Mononuclear cell (primary cell): ENCODE measurements around the gene KISS1R. TPM values are rescaled to one million over a fixed set of nuclear protein-coding genes. Genes with fewer than 3 reads are reported as not detected.
"Not testable (repeated sequence)": the region's sequence is repeated elsewhere in the genome, so short reads cannot be mapped to it uniquely, and the experiment has no call there.

ENCODE experiments used
- H3K27me3 ChIP-seq: 2 replicates; pipeline ENCODE4 v1.6.0; 2011; ENCODE audit warnings: low read length, control low read depth; ENCODE audit not compliant: insufficient read depth
- H3K4me1 ChIP-seq: 2 replicates; pipeline ENCODE4 v1.5.1; 2011; ENCODE audit warnings: mild to moderate bottlenecking, low read length, control low read depth; ENCODE audit not compliant: insufficient read depth
- H3K4me3 ChIP-seq: 2 replicates; pipeline ENCODE4 v1.5.1; 2011; ENCODE audit warnings: mild to moderate bottlenecking, low read length, moderate library complexity
- H3K9me3 ChIP-seq: 2 replicates; pipeline ENCODE4 v1.5.1; 2011; ENCODE audit warnings: low read depth, mild to moderate bottlenecking, control low read depth, low read length
- total RNA-seq: library from RNA; depleted of rRNA; stranded (reverse); fragments of >200 nt; gene quantifications from one replicate; pipeline ENCODE4 v1.2.3, GENCODE V29; 2012

Gene KISS1R
- total RNA-seq, 1 donor, result 0.10 TPM

- H3K9me3 ChIP-seq, H3K4me1 ChIP-seq: not testable (repeated sequence)
These were observed 39.0 kb upstream of the KISS1R start for GRCh38 chr19:877992-878660.

DNA sequence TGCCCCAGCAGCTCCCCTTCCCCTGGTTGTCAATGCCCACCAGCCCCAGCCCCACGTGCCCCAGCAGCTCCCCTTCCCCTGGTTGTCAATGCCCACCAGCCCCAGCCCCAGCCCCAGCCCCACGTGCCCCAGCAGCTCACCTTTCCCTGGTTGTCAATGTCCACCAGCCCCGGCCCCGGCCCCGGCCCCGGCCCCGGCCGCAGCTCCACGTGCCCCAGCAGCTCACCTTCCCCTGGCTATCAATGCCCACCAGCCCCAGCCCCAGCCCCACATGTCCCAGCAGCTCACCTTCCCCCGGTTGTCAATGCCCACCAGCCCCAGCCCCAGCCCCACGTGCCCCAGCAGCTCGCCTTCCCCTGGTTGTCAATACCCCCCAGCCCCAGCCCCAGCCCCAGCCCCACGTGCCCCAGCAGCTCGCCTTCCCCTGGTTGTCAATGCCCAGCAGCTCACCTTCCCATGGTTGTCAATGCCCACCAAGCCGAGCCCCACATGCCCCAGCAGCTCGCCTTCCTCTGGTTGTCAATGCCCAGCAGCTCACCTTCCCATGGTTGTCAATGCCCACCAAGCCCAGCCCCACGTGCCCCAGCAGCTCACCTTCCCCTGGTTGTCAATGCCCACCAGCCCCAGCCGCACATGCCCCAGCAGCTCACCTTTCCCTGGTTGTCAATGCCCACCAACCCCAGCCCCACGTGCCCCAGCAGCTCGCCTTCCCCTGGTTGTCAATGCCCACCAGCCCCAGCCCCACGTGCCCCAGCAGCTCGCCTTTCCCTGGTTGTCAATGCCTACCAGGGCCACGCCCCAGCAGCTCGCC, 38.2 kb upstream of the KISS1R start:
- H3K4me1 ChIP-seq, H3K4me3 ChIP-seq, H3K9me3 ChIP-seq, H3K27me3 ChIP-seq: not testable (repeated sequence)

More at GRCh38 chr19:877992-878660, 39.0 kb upstream of the KISS1R start:
- not testable (repeated sequence) for H3K4me3 ChIP-seq, H3K27me3 ChIP-seq

DNA sequence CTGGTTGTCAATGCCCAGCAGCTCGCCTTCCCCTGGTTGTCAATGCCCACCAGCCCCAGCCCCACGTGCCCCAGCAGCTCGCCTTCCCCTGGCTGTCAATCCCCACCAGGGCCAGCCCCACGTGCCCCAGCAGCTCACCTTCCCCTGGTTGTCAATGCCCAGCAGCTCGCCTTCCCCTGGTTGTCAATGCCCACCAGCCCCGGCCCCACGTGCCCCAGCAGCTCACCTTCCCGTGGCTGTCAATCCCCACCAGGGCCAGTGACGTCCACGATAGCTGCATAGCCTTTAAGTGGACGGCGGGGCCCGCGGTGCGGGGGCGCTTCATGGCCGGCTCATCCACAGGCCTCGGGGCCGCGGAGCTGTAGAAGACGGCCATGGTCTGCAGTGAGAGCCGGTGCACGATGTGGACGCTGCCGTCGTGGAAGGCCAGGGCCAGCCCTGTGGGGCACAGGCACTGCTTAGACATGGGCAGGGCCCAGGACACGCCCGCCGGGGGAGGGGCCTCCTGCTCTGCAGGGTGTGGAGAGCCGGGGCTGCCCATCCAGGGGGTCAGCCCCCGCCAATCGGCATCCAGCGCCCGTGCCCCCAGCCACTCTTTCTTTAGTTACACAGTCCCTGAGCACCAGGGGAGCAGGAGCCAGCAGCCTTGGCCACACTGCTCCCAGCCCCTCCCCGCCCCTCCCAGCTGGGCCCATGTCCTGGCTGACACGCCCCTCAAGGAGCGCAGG, 37.3 kb upstream of the KISS1R start:
- Histone ChIP-seq H3K9me3 (no peaks in the 10 kb centered on the region), H3K4me3 (no peak overlapping the region), H3K27me3 (no peaks in the 10 kb centered on the region), H3K4me1 (no peaks in the 10 kb centered on the region)

- Histone ChIP-seq H3K27me3 (no peaks in the 10 kb centered on the region), H3K4me1 (no peaks in the 10 kb centered on the region), H3K4me3 (no peak overlapping the region), H3K9me3 (no peaks in the 10 kb centered on the region)
These were observed 35.6 kb upstream of the KISS1R start for GRCh38 chr19:881385-882071.

- H3K27me3 ChIP-seq, result no peaks in the 10 kb centered on the region
- H3K9me3 ChIP-seq, result no peaks in the 10 kb centered on the region
- H3K4me1 ChIP-seq, result no peaks in the 10 kb centered on the region
These were observed 34.1 kb upstream of the KISS1R start for GRCh38 chr19:882871-883497.

DNA sequence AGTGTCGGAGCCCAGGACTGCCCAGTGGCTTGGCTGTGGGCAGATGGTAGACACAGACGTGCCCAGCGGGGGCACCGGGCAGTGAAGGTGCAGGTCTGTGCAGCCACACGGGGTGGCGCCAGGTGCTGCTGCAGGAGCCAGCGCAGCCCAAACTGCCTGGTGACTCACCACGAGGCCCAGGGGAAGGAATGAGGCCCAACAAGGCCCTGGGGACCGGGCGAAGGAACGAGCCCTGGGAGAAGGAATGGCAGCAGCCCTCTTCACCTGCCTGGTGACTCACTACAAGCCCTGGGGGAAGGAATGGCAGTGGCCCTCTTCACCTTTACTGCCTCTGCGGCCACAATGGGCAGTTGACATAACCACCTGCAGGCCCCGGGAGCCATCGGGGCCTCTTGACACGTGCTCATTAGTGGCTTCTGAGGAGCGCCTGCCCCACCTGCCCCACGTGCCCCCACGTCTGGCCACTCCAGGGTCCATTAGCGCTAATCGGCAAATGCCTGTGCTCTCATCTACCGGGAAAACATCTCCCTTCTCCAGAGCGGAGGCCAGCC, 33.4 kb upstream of the KISS1R start:
- no peak overlapping the region for H3K4me3 ChIP-seq
- no peaks in the 10 kb centered on the region for H3K9me3 ChIP-seq
- H3K4me1 ChIP-seq, result no peaks in the 10 kb centered on the region
- no peaks in the 10 kb centered on the region for H3K27me3 ChIP-seq

More at GRCh38 chr19:882871-883497, 34.1 kb upstream of the KISS1R start:
- H3K4me3 ChIP-seq, result no peak overlapping the region

GRCh38 chr19:884420-885211, 32.5 kb upstream of the KISS1R start:
- no peaks in the 10 kb centered on the region for H3K4me1 ChIP-seq
- H3K27me3 ChIP-seq, result no peaks in the 10 kb centered on the region
- H3K9me3 ChIP-seq, result no peaks in the 10 kb centered on the region

DNA sequence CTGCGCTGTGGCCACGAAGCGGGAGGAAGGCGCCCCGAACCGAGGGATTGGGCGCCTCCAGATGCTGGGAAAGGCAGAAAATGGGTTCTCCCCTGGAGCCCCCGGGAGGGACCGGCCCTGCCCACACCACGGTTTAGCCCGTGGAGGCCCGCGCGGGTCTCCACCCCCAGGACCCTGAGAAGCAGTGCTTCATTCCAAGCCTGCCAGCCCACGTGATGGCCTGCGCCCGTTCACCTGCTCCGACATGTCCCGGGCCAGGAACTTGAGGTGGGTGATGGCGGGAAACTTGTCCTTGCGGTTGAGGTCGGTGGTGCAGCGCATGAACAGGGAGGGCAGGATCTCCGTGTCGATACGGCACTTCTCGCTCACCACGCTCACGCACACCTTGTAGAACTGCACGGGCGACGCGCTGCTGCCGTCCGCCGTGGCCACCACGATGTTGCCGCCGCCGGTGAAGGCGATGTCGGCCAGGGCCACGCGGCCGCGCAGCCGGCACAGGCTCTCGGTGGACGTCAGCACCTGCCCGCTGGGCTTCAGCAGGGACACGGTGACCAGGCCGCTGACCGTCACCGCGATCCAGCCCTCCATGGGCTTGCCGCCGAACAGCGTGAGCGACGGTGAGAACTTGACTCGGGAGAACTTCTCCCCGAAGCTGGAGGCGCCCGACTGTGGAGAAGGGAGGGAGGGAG, 31.5 kb upstream of the KISS1R start:
- H3K27me3 ChIP-seq, result no peaks in the 10 kb centered on the region
- no peaks in the 10 kb centered on the region for H3K4me1 ChIP-seq
- H3K4me3 ChIP-seq, result no peak overlapping the region
- no peaks in the 10 kb centered on the region for H3K9me3 ChIP-seq

More at GRCh38 chr19:884420-885211, 32.5 kb upstream of the KISS1R start:
- no peak overlapping the region for H3K4me3 ChIP-seq

- H3K4me3 ChIP-seq, result no peak overlapping the region
- H3K27me3 ChIP-seq, result no peaks in the 10 kb centered on the region
- no peaks in the 10 kb centered on the region for H3K9me3 ChIP-seq
- peaks cover 3% of the 10 kb centered on the region for H3K4me1 ChIP-seq
These were observed 30.1 kb upstream of the KISS1R start for GRCh38 chr19:887072-887471.

GRCh38 chr19:887599-887998, 29.5 kb upstream of the KISS1R start:
- Histone ChIP-seq H3K27me3 (no peaks in the 10 kb centered on the region), H3K4me1 (peaks cover 7% of the 10 kb centered on the region), H3K4me3 (no peak overlapping the region), H3K9me3 (no peaks in the 10 kb centered on the region)

- no peaks in the 10 kb centered on the region for H3K9me3 ChIP-seq
- H3K27me3 ChIP-seq, result no peaks in the 10 kb centered on the region
- H3K4me3 ChIP-seq, result no peak overlapping the region
- H3K4me1 ChIP-seq, result peaks cover 11% of the 10 kb centered on the region
These were observed 28.4 kb upstream of the KISS1R start for GRCh38 chr19:888581-889385.

- Histone ChIP-seq H3K4me3 (no peak overlapping the region), H3K27me3 (no peaks in the 10 kb centered on the region), H3K9me3 (no peaks in the 10 kb centered on the region), H3K4me1 (peaks cover 18% of the 10 kb centered on the region)
These were observed 27.4 kb upstream of the KISS1R start for GRCh38 chr19:889662-890295.
